HepG2 (cell line): ENCODE results near the gene COX10. TPM values are rescaled to one million over a fixed set of nuclear protein-coding genes. Genes with fewer than 3 reads are reported as not detected.
"Not testable (repeated sequence)": the region's sequence is repeated elsewhere in the genome, so short reads cannot be mapped to it uniquely, and the experiment has no call there.

Experiments used
- ATAC-seq: fragments of 200-7000 bp; cut with Tn5 transposase; 3 replicates; pipeline ENCODE4 v1.9.1; 2020; ENCODE audit warnings: mild to moderate bottlenecking, moderate library complexity
- BruUV-seq: library from RNA; stranded (reverse); fragments of 400-500 nt; replicated peaks from 2 replicates; lab custom pipeline; 2021; lab: Mats Ljungman, UMichigan
- CTCF ChIA-PET: fragments of 300-600 bp; formaldehyde crosslinking; extraction: SDS; loops from one replicate; lab custom pipeline; 2021; ENCODE audit warnings: low total read pairs, inconsistent platforms, low intra/inter-chr PET ratio; lab: Yijun Ruan, JAX
- POLR2A ChIA-PET: fragments of 350-600 bp; sonication (Branson Sonifier 250); formaldehyde crosslinking; loops from one replicate; lab custom pipeline; 2020; ENCODE audit warnings: antibody characterized with exemption, inconsistent platforms; lab: Yijun Ruan, JAX
- DNase-seq: peaks from one replicate; pipeline ENCODE4 v3.0.0-alpha.2; 2015; ENCODE audit warnings: low spot score
- FAIRE-seq: peaks from 3 replicates; lab custom pipeline; 2011; peaks lifted over from hg19 to GRCh38; lab: Jason Lieb, UNC
- H2AFZ ChIP-seq: one replicate; pipeline ENCODE4 v1.6.1; 2011; ENCODE audit warnings: low read length, inconsistent platforms
- H3K27ac ChIP-seq: fragments of 300-600 bp; 3 replicates; pipeline ENCODE4 v1.8.0; 2011; ENCODE audit warnings: mixed run types, mild to moderate bottlenecking, mixed read lengths, low read length, inconsistent platforms; ENCODE audit not compliant: insufficient read depth; ENCODE audit errors: extremely low read length
- H3K27me3 ChIP-seq, 2 experiments: fragments of 200-600 bp in 1 of 2; 2 replicates in 1 of 2; 3 replicates in 1 of 2; pipeline versions ENCODE4 v1.6.0 to v1.8.0; 2011; ENCODE audit warnings: low read length in 2 of 2, mild to moderate bottlenecking in 2 of 2, moderate library complexity in 2 of 2, inconsistent platforms in 1 of 2; ENCODE audit not compliant: insufficient read depth in 2 of 2, control insufficient read depth in 1 of 2
- H3K36me3 ChIP-seq, 2 experiments: fragments of 200-600 bp in 1 of 2; replicated peaks in 1 of 2; 2 replicates in 1 of 2; 3 replicates in 1 of 2; pipeline versions ENCODE4 v1.5.1 to v1.8.0; 2011; ENCODE audit warnings: low read length in 2 of 2, inconsistent platforms in 1 of 2; ENCODE audit not compliant: insufficient read depth in 2 of 2, control insufficient read depth in 1 of 2
- H3K4me1 ChIP-seq: 2 replicates; pipeline ENCODE4 v1.5.1; 2012; ENCODE audit warnings: low read length, inconsistent platforms; ENCODE audit not compliant: insufficient read depth
- H3K4me2 ChIP-seq: 2 replicates; pipeline ENCODE4 v1.6.0; 2011; ENCODE audit warnings: low read depth, low read length, inconsistent platforms
- H3K4me3 ChIP-seq, 3 experiments: fragments of 200-600 bp in 1 of 3; sonication (generic), shearing (Covaris generic) in 1 of 3; replicated peaks in 1 of 3; 2 replicates each; pipeline ENCODE4 v1.5.1; 2011 to 2016; ENCODE audit warnings: low read length in 3 of 3, inconsistent platforms in 2 of 3, low read depth in 2 of 3, mild to moderate bottlenecking in 2 of 3, control low read depth in 1 of 3, mixed read lengths in 1 of 3; ENCODE audit not compliant: insufficient read depth in 1 of 3
- H3K79me2 ChIP-seq: one replicate; pipeline ENCODE4 v1.6.1; 2011; ENCODE audit warnings: low read length, inconsistent platforms; ENCODE audit not compliant: insufficient read depth
- H3K9ac ChIP-seq: 2 replicates; pipeline ENCODE4 v1.6.0; 2011; ENCODE audit warnings: mild to moderate bottlenecking, low read depth, low read length, inconsistent platforms; ENCODE audit not compliant: insufficient read depth
- H3K9me3 ChIP-seq: 2 replicates; pipeline ENCODE4 v1.5.1; 2012; ENCODE audit warnings: mild to moderate bottlenecking, low read length
- H4K20me1 ChIP-seq: 2 replicates; pipeline ENCODE4 v1.6.0; 2011; ENCODE audit warnings: inconsistent platforms, mild to moderate bottlenecking, low read length, moderate library complexity; ENCODE audit not compliant: insufficient read depth
- WGBS: methylation state at CpG from one replicate; pipeline ENCODE4 v1.1.6; 2017; ENCODE audit warnings: low lambda C conversion rate; 5-methylcytosine and 5-hydroxymethylcytosine counted together
- in situ Hi-C: cut with HindIII; loops from 2 replicates; pipeline ENCODE4 v1.10.0; 2017; ENCODE audit warnings: low pct_unique_long_range_greater_than_20kb; ENCODE audit not compliant: extremely low pct_ligation_motif_present
- intact Hi-C: fragments of 100-400 bp; cut with micrococcal nuclease; formaldehyde crosslinking; loops from one replicate; pipeline ENCODE4 v1.10.0; 2022; ENCODE audit not compliant: unreplicated experiment
- polyA plus RNA-seq, 8 experiments: library from polyadenylated mRNA; depleted of rRNA in 3 of 8; stranded (reverse) in 7 of 8; unstranded in 1 of 8; fragments of >200 nt; fragmentation: Illumina TruSeq in 4 of 8; extraction: Trizol in 4 of 8; gene quantifications; 2 replicates each; pipeline versions ENCODE4 v1.2.1 to v1.2.3, GENCODE V29; 2011 to 2016; ENCODE audit warnings: low read depth in 4 of 8, missing spikeins in 1 of 8, mixed read lengths in 1 of 8; ENCODE audit not compliant: insufficient read depth in 1 of 8
- total RNA-seq, 5 experiments: library from RNA; depleted of rRNA; stranded (reverse); fragments of >200 nt; fragmentation: Illumina TruSeq; extraction: Trizol; gene quantifications; 2 replicates each; pipeline ENCODE4 v1.2.3, GENCODE V29; 2016; ENCODE audit warnings: low read depth in 1 of 5
- TF ChIP-seq, protein P1 (sequence below), 2 experiments: fragments of 450-650 bp in 1 of 2; sonication (generic) in 1 of 2; formaldehyde crosslinking; IDR thresholded peaks; 2 replicates each; pipeline versions ENCODE4 v1.5.0 to v1.8.0; 2020 to 2022; ENCODE audit warnings: mild to moderate bottlenecking in 1 of 2, missing genetic modification reagents in 1 of 2

The COX10 gene
- total and polyA plus RNA-seq, 2 of the 13 experiments (the other 11 are each of a cell fraction or from before 2014, with no cell fraction given): 13.9 to 20.1 TPM

DNA sequence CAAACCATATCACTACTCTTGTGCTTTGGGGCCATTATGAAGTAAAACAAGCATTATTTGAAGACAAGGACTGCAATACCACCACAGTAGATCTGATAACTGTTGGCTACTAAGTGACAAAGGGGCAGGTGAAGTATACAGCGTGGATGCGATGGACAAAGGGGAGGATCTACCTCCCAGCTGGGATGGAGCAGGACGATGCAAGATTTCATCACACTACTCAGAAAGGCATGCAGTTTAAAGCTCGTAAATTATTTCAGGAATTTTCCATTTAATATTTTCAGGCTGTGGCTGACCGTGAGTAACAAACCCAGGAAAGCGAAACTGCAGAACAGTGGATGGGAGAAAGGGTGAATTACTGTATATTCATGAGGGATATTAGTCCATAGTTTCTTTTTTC is 161.9 kb downstream of the COX10 start:
- H3K27ac ChIP-seq, intact Hi-C loops: not testable (repeated sequence)
- TF ChIP-seq, protein P1, sequence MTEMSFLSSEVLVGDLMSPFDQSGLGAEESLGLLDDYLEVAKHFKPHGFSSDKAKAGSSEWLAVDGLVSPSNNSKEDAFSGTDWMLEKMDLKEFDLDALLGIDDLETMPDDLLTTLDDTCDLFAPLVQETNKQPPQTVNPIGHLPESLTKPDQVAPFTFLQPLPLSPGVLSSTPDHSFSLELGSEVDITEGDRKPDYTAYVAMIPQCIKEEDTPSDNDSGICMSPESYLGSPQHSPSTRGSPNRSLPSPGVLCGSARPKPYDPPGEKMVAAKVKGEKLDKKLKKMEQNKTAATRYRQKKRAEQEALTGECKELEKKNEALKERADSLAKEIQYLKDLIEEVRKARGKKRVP (CRISPR knock-in tag; IDR thresholded peaks at IDR 0.05): peak in 1 of 2 experiments; percentile 59; a peak in 1 of 4 replicates
- TF ChIP-seq, all 625 proteins: peak for 1; not testable (repeated sequence) for 624
- 86% methylated on average over 4 of the region's 6 CpGs for WGBS
- BruUV-seq, H4K20me1 ChIP-seq, H3K79me2 ChIP-seq, H3K4me3 ChIP-seq, CTCF ChIA-PET, POLR2A ChIA-PET, H3K36me3 ChIP-seq, H3K4me1 ChIP-seq, H3K27me3 ChIP-seq, ATAC-seq, H2AFZ ChIP-seq, H3K4me2 ChIP-seq, H3K9ac ChIP-seq, in situ Hi-C loops, DNase-seq, H3K9me3 ChIP-seq: not testable (repeated sequence)
- peak; percentile 75 for FAIRE-seq

DNA sequence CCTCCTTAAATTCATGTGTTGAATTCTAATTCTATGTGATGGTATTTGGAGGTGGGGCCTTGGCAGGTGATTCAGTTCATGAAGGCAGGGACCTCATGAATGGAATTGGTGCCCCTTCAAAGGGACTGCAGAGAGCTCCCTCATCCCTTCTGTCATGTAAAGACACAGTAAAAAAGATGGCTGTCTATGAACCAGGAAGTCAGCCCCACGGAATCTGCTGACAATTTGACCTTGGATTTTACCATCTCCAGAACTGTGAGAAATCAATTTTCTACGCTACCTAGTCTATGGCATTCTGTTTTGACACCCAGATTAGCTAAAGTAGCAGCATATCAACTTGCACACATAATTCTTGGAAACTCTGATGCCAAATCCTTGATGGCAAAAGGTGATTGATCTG is 165.7 kb downstream of the COX10 start:
- intact Hi-C loops, ATAC-seq, BruUV-seq, CTCF ChIA-PET, H3K27me3 ChIP-seq, H3K9ac ChIP-seq, H3K4me3 ChIP-seq, H3K4me1 ChIP-seq, H4K20me1 ChIP-seq, POLR2A ChIA-PET, H3K4me2 ChIP-seq, H3K79me2 ChIP-seq, H3K36me3 ChIP-seq, DNase-seq, in situ Hi-C loops, H2AFZ ChIP-seq, H3K27ac ChIP-seq, FAIRE-seq, H3K9me3 ChIP-seq: not testable (repeated sequence)
- WGBS: 64% methylated on average over 2 of the region's 2 CpGs

DNA sequence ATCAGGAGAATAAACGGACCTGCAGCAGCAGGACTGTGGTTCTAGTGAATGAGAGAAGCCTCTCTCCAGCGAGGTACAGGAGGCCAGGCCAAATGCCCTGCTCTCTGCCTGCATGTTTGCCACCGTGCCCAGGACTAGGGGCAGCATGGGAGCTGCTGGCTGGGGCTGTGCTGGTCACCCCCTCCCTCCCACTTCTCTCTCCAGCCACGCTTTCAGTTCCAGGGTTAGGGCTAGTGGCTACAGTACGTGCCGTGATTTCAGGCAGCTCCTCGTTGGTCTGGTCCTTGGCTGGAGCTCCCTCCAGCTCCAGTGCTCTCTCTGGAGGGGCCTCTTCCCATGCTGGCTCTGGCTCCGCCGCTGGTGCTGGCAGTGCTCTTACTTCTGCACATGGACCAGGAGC is 166.7 kb downstream of the COX10 start:
- H3K9me3 ChIP-seq, H3K9ac ChIP-seq, H2AFZ ChIP-seq, H3K4me3 ChIP-seq, BruUV-seq, H3K4me2 ChIP-seq, H3K79me2 ChIP-seq, POLR2A ChIA-PET, intact Hi-C loops, H3K36me3 ChIP-seq, H4K20me1 ChIP-seq, CTCF ChIA-PET, H3K27ac ChIP-seq, H3K27me3 ChIP-seq, H3K4me1 ChIP-seq, in situ Hi-C loops, DNase-seq, ATAC-seq, FAIRE-seq: not testable (repeated sequence)
- whole genome bisulfite sequencing: 50% methylated on average over 6 of the region's 9 CpGs

DNA sequence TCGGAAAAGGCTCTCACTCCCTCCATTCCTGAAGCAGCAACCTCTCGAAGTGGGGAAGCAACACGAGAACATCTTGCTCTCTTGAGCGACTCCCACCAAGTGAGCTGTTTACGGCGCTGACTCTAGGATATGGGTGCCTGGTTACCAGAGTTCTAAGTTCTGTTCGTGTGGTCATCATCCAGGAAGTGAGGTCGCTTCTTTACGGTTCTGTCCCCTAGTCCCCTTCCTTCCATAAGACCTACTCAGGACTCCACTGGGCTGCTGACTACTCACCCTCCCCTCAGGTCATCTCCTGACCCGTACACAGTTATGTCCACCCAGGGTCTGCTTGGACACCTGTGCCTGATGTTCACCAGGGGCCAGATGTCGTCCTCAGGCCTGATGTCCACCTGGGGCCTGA is 167.5 kb downstream of the COX10 start, which contains the start of gene CDRT15:
Gene CDRT15, minus strand, starts transcription at position 101 of the 400 bp plus-strand sequence. Its CDS starts 29 bp downstream, at position 72.
- H3K79me2 ChIP-seq, ATAC-seq, H2AFZ ChIP-seq, H3K4me2 ChIP-seq, in situ Hi-C loops, DNase-seq, H3K4me3 ChIP-seq, FAIRE-seq, POLR2A ChIA-PET, BruUV-seq, intact Hi-C loops, H3K27ac ChIP-seq, H3K4me1 ChIP-seq, H3K9ac ChIP-seq, H3K27me3 ChIP-seq, H4K20me1 ChIP-seq, CTCF ChIA-PET, H3K36me3 ChIP-seq, H3K9me3 ChIP-seq: not testable (repeated sequence)
- WGBS: 74% methylated on average over 10 of the region's 11 CpGs
